Measurements from ENCODE around the gene UNC13D. TPM values are rescaled to one million over a fixed set of nuclear protein-coding genes. Genes with fewer than 3 reads are reported as not detected.

The UNC13D gene
- total RNA-seq, 1 donor from 2014 or later: 1.6 TPM

DNA sequence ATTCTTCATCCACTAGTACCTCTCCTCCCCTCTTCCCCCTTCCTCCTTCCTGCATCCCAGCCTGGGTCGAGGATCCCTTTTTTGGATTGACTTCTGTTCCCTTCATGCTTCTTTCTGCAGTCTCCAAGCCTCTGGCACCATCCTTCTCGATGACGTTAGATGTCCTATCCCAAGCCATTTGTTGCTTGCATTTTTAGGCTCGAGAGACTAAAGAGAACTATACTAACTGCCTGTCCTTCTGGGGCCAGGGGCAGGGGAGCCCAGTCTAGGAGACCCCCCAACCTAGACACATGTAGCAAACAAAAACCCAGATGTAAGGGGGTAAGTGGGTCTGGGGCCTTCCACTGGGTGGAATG lies 35.7 kb downstream of the UNC13D start:
- Histone ChIP-seq H3K4me3 (ENCODE audit: low read length in 3 of 3) (peak overlapping the region; percentile 7 to 19 (median 13)), H3K9me3 (ENCODE audit: control insufficient read depth in 3 of 3, low read length in 3 of 3) (no peaks in the 10 kb centered on the region), H3K27ac (ENCODE audit: low read depth, low read length) (peak overlapping the region; percentile 90), H3K9ac (ENCODE audit: low read depth in 1 of 3, low read length in 3 of 3) (peak overlapping the region; percentile 58 to 75 (median 65)), H3K36me3 (ENCODE audit: control insufficient read depth in 3 of 3, insufficient read depth in 3 of 3, low read length in 3 of 3) (peaks cover 21 to 26% (median 25%) of the 10 kb centered on the region in 3 donors), H3K27me3 (ENCODE audit: control insufficient read depth in 3 of 3, insufficient read depth in 3 of 3, low read length in 3 of 3) (no peaks in the 10 kb centered on the region), H3K4me1 (ENCODE audit: control insufficient read depth in 3 of 3, insufficient read depth in 3 of 3, low read length in 3 of 3) (peaks cover 22 to 26% (median 23%) of the 10 kb centered on the region in 3 donors)

DNA sequence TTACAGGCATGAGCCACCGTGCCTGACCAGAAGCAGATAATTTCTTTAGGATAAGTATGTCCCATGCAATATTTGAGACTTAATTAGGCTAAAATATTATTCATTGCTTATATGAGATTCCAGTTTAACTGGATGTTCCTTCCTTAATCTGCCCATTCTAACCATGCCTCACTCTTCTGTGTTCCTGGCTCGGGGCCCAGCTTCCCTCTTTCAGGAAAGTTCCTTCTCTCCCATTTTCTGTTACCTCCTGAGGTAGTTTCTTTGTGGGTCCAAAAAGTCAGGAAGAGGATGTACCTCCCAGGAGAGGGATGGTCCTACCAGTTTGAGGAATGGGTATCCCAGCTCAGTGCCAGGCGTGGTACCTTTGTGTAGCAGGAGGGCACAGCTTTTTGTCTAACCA lies 36.3 kb downstream of the UNC13D start:
- Histone ChIP-seq H3K27me3 (ENCODE audit: control insufficient read depth in 3 of 3, insufficient read depth in 3 of 3, low read length in 3 of 3) (no peaks in the 10 kb centered on the region), H3K9ac (ENCODE audit: low read depth in 1 of 3, low read length in 3 of 3) (peak overlapping the region in 1 of 3 donors; percentile 75), H3K9me3 (ENCODE audit: control insufficient read depth in 3 of 3, low read length in 3 of 3) (no peaks in the 10 kb centered on the region), H3K36me3 (ENCODE audit: control insufficient read depth in 3 of 3, insufficient read depth in 3 of 3, low read length in 3 of 3) (peaks cover 15 to 20% (median 19%) of the 10 kb centered on the region in 3 donors), H3K27ac (ENCODE audit: low read depth, low read length) (peak overlapping the region; percentile 90), H3K4me1 (ENCODE audit: control insufficient read depth in 3 of 3, insufficient read depth in 3 of 3, low read length in 3 of 3) (peaks cover 22 to 26% (median 23%) of the 10 kb centered on the region in 3 donors), H3K4me3 (ENCODE audit: low read length in 3 of 3) (no peak overlapping the region)

DNA sequence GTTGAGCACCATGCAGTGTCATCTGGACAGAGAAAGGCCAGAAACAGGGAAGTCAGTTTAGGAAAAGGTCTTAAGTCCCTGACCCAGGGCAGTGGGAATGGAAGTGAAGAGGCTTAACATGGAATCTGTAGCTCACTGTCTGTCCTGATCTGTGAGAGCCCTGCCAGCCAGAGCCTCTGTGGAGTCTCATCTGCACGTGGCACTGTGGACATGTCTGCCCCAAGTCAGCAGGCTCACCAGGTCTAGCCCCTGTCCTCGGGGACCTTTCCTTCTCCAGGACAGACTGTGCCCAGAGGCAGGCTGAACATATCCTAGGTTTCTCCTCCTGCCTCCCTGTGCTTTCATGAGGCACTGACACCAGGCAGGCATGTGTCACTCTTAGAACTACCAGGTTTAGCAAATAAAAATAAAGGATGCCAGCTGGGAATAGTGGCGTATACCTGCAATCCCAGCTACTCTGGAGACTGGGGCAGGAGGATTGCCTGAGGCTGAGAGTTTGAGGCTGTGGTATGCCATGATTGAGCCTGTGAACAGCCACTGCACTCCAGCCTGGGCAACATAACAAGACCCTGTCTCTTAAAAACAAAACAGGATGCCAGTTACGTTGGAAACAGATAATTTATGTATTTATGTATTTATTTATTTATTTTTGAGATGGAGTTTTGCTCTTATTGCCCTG lies 37.2 kb downstream of the UNC13D start:
- H3K27me3 ChIP-seq (ENCODE audit: control insufficient read depth in 3 of 3, insufficient read depth in 3 of 3, low read length in 3 of 3): no peaks in the 10 kb centered on the region
- H3K4me1 ChIP-seq (ENCODE audit: control insufficient read depth in 3 of 3, insufficient read depth in 3 of 3, low read length in 3 of 3): peaks cover 22 to 26% (median 23%) of the 10 kb centered on the region in 3 donors
- no peak overlapping the region for H3K4me3 ChIP-seq (ENCODE audit: low read length in 3 of 3)
- H3K9ac ChIP-seq (ENCODE audit: low read depth in 1 of 3, low read length in 3 of 3): no peak overlapping the region
- H3K9me3 ChIP-seq (ENCODE audit: control insufficient read depth in 3 of 3, low read length in 3 of 3): no peaks in the 10 kb centered on the region
- H3K36me3 ChIP-seq (ENCODE audit: control insufficient read depth in 3 of 3, insufficient read depth in 3 of 3, low read length in 3 of 3): peaks cover 6 to 11% (median 10%) of the 10 kb centered on the region in 3 donors
- no peak overlapping the region for H3K27ac ChIP-seq (ENCODE audit: low read depth, low read length)

DNA sequence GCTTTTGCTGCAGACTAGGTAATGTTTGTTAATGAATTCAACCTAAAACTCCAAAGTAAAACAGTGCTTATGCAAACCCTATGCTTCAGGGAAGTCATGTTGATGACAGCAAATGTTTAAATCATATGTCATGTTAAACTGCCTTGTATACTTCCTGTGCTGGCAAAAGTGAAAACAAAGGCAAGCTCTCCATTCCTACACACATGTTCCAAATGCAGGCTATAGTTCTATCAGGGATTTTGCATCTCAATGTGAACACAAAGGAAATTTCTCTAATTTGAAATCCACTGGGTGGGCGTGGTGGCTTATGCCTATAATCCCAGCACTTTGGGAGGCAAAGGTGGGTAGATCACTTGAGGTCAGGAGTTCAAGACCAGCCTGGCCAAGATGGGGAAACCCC lies 40.3 kb downstream of the UNC13D start:
- H3K27me3 ChIP-seq (ENCODE audit: control insufficient read depth in 3 of 3, insufficient read depth in 3 of 3, low read length in 3 of 3): no peaks in the 10 kb centered on the region
- no peak overlapping the region for H3K9ac ChIP-seq (ENCODE audit: low read depth in 1 of 3, low read length in 3 of 3)
- no peaks in the 10 kb centered on the region for H3K9me3 ChIP-seq (ENCODE audit: control insufficient read depth in 3 of 3, low read length in 3 of 3)

DNA sequence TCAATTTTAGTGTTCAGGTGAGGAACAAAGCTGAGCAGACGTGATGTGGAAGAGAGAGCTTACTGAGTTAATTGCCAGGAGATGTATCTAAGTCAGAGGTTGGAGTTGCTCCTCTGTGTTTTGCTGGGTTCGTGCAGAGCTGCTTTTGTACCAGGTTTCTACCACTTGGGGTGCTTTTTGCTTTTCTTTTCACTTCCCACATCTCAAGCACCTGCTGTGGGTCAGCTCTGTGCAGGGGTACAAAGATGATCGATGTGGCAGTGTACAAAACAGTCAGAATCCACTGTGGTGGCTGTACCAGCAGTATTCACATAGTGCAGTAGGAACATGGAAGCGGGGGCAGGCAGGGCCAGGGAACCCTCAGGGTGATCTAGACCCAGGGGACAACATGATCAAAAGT lies 44.8 kb downstream of the UNC13D start:
- H3K4me1 ChIP-seq (ENCODE audit: control insufficient read depth in 3 of 3, insufficient read depth in 3 of 3, low read length in 3 of 3): no peaks in the 10 kb centered on the region
- H3K27ac ChIP-seq (ENCODE audit: low read depth, low read length): no peak overlapping the region
- no peaks in the 10 kb centered on the region for H3K9me3 ChIP-seq (ENCODE audit: control insufficient read depth in 3 of 3, low read length in 3 of 3)
- no peak overlapping the region for H3K4me3 ChIP-seq (ENCODE audit: low read length in 3 of 3)
- no peak overlapping the region for H3K9ac ChIP-seq (ENCODE audit: low read depth in 1 of 3, low read length in 3 of 3)
- H3K36me3 ChIP-seq (ENCODE audit: control insufficient read depth in 3 of 3, insufficient read depth in 3 of 3, low read length in 3 of 3): peaks cover 13 to 23% (median 23%) of the 10 kb centered on the region in 3 donors
- no peaks in the 10 kb centered on the region for H3K27me3 ChIP-seq (ENCODE audit: control insufficient read depth in 3 of 3, insufficient read depth in 3 of 3, low read length in 3 of 3)

More for the DNA sequence above, 40.3 kb downstream of the UNC13D start:
- Histone ChIP-seq H3K4me1 (ENCODE audit: control insufficient read depth in 3 of 3, insufficient read depth in 3 of 3, low read length in 3 of 3) (peaks cover 9 to 13% (median 9%) of the 10 kb centered on the region in 3 donors), H3K27ac (ENCODE audit: low read depth, low read length) (no peak overlapping the region), H3K4me3 (ENCODE audit: low read length in 3 of 3) (no peak overlapping the region), H3K36me3 (ENCODE audit: control insufficient read depth in 3 of 3, insufficient read depth in 3 of 3, low read length in 3 of 3) (peaks cover 6 to 13% (median 10%) of the 10 kb centered on the region in 3 donors)

DNA sequence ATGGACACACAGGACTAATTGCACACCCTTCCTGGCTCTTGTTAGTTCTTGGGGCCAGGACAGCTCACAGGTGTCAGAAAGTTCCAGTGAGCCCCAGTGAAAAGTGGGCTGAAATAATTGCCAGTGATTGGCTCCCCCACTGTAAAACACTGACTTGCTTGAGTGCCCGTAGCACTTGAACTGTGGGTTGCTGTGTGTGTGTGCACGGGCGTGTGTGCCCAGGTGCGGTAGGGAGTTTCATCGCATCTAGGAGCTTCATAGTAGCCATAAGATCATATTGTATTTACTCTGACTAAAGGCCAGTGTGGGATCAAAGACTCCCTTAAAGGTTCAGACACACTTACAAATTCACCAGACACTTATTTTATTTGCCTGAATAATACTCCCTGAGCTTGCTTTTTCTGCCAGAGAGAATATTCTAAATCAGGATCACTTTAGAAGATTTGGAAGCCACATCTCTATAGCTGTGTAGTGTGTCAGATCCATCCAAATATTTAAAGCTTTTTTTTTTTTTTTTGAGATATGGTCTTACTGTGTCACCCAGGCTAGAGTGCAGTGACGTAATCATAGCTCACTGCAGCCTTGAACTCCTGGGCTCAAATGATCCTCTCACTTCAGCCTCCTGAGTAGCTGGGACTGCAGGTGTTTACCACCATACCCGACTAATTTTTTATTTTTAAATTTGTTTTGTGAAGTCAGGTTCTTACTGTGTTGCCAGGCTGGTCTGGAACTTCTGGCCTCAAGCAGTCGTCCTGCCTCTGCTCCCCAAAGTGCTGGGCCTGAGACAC lies 48.2 kb downstream of the UNC13D start:
- Histone ChIP-seq H3K27me3 (ENCODE audit: control insufficient read depth in 3 of 3, insufficient read depth in 3 of 3, low read length in 3 of 3) (no peaks in the 10 kb centered on the region), H3K4me1 (ENCODE audit: control insufficient read depth in 3 of 3, insufficient read depth in 3 of 3, low read length in 3 of 3) (peaks cover 0 to 4% (median 0%) of the 10 kb centered on the region in 3 donors), H3K4me3 (ENCODE audit: low read length in 3 of 3) (no peak overlapping the region), H3K27ac (ENCODE audit: low read depth, low read length) (no peak overlapping the region), H3K9me3 (ENCODE audit: control insufficient read depth in 3 of 3, low read length in 3 of 3) (no peaks in the 10 kb centered on the region), H3K9ac (ENCODE audit: low read depth in 1 of 3, low read length in 3 of 3) (no peak overlapping the region), H3K36me3 (ENCODE audit: control insufficient read depth in 3 of 3, insufficient read depth in 3 of 3, low read length in 3 of 3) (peaks cover 13 to 29% (median 23%) of the 10 kb centered on the region in 3 donors)

DNA sequence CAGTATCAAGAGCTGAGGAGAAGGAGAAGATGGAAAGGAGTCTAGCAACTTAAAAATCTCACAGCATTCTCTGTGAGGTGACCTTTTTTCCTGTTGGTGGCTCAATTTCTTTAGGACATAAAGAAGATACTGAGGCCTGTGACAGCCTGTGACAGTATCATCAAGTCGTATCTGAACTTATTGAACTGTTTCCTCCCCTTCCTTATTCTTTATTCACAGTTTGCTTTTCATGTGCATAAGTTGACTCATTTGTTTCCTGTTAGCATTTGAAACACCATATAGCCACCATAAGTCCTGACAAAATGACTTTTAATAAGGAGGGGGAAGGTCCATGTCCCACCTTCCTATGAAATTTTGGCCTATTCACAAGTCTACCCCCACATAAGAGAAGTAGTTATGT lies 50.7 kb downstream of the UNC13D start:
- no peak overlapping the region for H3K27ac ChIP-seq (ENCODE audit: low read depth, low read length)
- no peaks in the 10 kb centered on the region for H3K27me3 ChIP-seq (ENCODE audit: control insufficient read depth in 3 of 3, insufficient read depth in 3 of 3, low read length in 3 of 3)
- no peak overlapping the region for H3K4me3 ChIP-seq (ENCODE audit: low read length in 3 of 3)
- H3K36me3 ChIP-seq (ENCODE audit: control insufficient read depth in 3 of 3, insufficient read depth in 3 of 3, low read length in 3 of 3): peaks cover 7 to 20% (median 12%) of the 10 kb centered on the region in 3 donors
- H3K4me1 ChIP-seq (ENCODE audit: control insufficient read depth in 3 of 3, insufficient read depth in 3 of 3, low read length in 3 of 3): peaks cover 0 to 4% (median 0%) of the 10 kb centered on the region in 3 donors
- H3K9ac ChIP-seq (ENCODE audit: low read depth in 1 of 3, low read length in 3 of 3): no peak overlapping the region
- H3K9me3 ChIP-seq (ENCODE audit: control insufficient read depth in 3 of 3, low read length in 3 of 3): no peaks in the 10 kb centered on the region

DNA sequence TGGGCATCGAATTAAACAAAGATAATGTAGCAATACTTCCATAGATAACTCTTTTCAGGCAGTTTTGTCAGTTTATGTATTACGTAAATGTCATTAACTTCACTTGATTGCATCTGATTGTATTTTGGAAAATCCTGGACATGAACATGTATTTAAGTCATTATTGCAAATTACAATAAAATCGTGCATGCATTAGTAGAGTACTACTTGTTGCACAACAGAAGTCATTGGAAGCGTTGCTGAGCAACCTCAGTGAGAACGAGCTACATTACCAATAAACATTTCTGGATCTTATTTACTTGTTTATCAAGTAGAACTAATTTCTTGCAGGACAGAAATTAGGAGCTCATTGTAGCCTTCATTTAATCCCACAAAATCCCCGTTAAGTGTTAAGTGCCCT lies 53.0 kb downstream of the UNC13D start:
- Histone ChIP-seq H3K27me3 (ENCODE audit: control insufficient read depth in 3 of 3, insufficient read depth in 3 of 3, low read length in 3 of 3) (no peaks in the 10 kb centered on the region), H3K9ac (ENCODE audit: low read depth in 1 of 3, low read length in 3 of 3) (no peak overlapping the region), H3K4me3 (ENCODE audit: low read length in 3 of 3) (no peak overlapping the region), H3K9me3 (ENCODE audit: control insufficient read depth in 3 of 3, low read length in 3 of 3) (no peaks in the 10 kb centered on the region), H3K36me3 (ENCODE audit: control insufficient read depth in 3 of 3, insufficient read depth in 3 of 3, low read length in 3 of 3) (peaks cover 2 to 14% (median 4%) of the 10 kb centered on the region in 3 donors), H3K27ac (ENCODE audit: low read depth, low read length) (no peak overlapping the region), H3K4me1 (ENCODE audit: control insufficient read depth in 3 of 3, insufficient read depth in 3 of 3, low read length in 3 of 3) (peaks cover 7 to 17% (median 10%) of the 10 kb centered on the region in 3 donors)

DNA sequence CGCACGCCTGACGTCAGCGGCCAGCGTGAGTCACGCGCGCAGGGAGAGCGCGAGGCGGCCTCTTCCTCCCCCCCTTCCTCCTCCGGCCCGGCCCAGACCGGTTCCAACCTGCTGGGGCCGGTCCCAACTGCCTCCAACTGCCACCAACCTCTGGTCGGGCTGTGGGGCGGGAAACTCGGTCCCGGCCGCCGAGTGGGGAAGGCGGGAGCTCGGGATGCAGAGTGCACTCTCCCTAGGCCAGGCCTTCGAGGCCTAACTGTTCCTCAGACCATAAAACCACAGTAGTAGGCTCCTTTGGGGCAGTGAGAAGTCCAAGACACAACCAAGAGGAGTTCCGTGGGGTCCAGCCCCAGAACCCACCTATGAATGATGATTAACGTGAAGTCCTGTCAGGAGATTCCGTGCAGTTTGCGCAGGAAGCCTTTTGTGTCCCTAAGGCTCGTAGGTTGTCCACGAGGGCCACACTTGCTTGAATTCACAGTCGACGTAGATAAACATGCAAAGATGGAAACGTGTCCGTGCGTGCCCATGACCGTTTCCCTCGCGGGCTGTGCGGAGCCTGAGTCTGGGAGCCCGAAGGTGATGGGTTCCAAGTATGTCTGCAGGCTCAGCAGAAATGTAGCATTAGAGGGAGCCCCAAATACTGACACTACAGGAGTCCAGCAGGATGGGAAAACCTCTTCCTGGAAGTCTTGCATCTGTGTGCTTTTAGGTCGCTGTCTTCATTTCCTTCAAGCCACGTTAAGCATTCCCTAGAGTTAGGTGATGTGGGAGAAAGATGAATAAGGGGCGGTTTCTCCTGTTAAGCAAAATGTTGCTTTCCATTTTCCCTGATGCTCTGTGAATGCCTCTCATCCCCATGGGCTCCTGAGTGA lies 59.0 kb downstream of the UNC13D start:
- Histone ChIP-seq H3K9ac (ENCODE audit: low read depth in 1 of 3, low read length in 3 of 3) (peak overlapping the region; percentile 94 to 96 (median 95)), H3K27me3 (ENCODE audit: control insufficient read depth in 3 of 3, insufficient read depth in 3 of 3, low read length in 3 of 3) (no peaks in the 10 kb centered on the region), H3K9me3 (ENCODE audit: control insufficient read depth in 3 of 3, low read length in 3 of 3) (no peaks in the 10 kb centered on the region), H3K4me3 (ENCODE audit: low read length in 3 of 3) (peak overlapping the region; percentile 84 to 90 (median 85)), H3K36me3 (ENCODE audit: control insufficient read depth in 3 of 3, insufficient read depth in 3 of 3, low read length in 3 of 3) (no peaks in the 10 kb centered on the region), H3K27ac (ENCODE audit: low read depth, low read length) (peak overlapping the region; percentile 98), H3K4me1 (ENCODE audit: control insufficient read depth in 3 of 3, insufficient read depth in 3 of 3, low read length in 3 of 3) (peaks cover 28 to 40% (median 33%) of the 10 kb centered on the region in 3 donors)
